Endothelial cell of hepatic sinusoid (primary cell): ENCODE results near the gene SLC4A9.
"Not testable (repeated sequence)": the region's sequence is repeated elsewhere in the genome, so short reads cannot be mapped to it uniquely, and the experiment has no call there.

Experiments
- in situ Hi-C: cut with HindIII; loops from 2 replicates; pipeline ENCODE4 v1.10.0; 2017; ENCODE audit warnings: low sequenced_read_pairs

Gene SLC4A9

GRCh38 chr5:140337880-140338279, 22.1 kb upstream of the SLC4A9 start:
- in situ Hi-C loops, result no loop called here

- in situ Hi-C loops, result no loop called here
These were observed 21.7 kb upstream of the SLC4A9 start for GRCh38 chr5:140338336-140338735.

- in situ Hi-C loops, result no loop called here
These were observed 21.1 kb upstream of the SLC4A9 start for GRCh38 chr5:140338908-140339307.

GRCh38 chr5:140339636-140340035, 20.4 kb upstream of the SLC4A9 start:
- in situ Hi-C loops, result no loop called here

- in situ Hi-C loops, result no loop called here
These were observed 19.3 kb upstream of the SLC4A9 start for GRCh38 chr5:140340605-140341121.

- in situ Hi-C loops, result no loop called here
These were observed 18.4 kb upstream of the SLC4A9 start for GRCh38 chr5:140341591-140341990.

GRCh38 chr5:140342287-140342686, 17.7 kb upstream of the SLC4A9 start:
- in situ Hi-C loops, result no loop called here

GRCh38 chr5:140342896-140343295, 17.1 kb upstream of the SLC4A9 start:
- in situ Hi-C loops, result no loop called here

- in situ Hi-C loops, result not testable (repeated sequence)
These were observed 16.1 kb upstream of the SLC4A9 start for GRCh38 chr5:140343849-140344248.

GRCh38 chr5:140344683-140345423, 15.1 kb upstream of the SLC4A9 start:
- in situ Hi-C loops, result loop anchor here (5.0 kb wide), 2 partner anchors 33 to 108 kb away; no protein-coding TSS in a partner anchor

GRCh38 chr5:140345919-140346347, 14.1 kb upstream of the SLC4A9 start:
- in situ Hi-C loops, result loop anchor here (5.0 kb wide), 2 partner anchors 34 to 109 kb away; no protein-coding TSS in a partner anchor

GRCh38 chr5:140346348-140347221, 13.4 kb upstream of the SLC4A9 start, which contains the start of gene HBEGF:
TSS of gene HBEGF (minus strand) at chr5:140346603. CDS start at chr5:140346328, 275 bp downstream.
- in situ Hi-C loops, result loop anchor here (5.0 kb wide), 2 partner anchors 34 to 109 kb away; no protein-coding TSS in a partner anchor

- in situ Hi-C loops, result loop anchor here (5.0 kb wide), 2 partner anchors 35 to 110 kb away; no protein-coding TSS in a partner anchor
These were observed 12.6 kb upstream of the SLC4A9 start for GRCh38 chr5:140347360-140347759.

GRCh38 chr5:140348104-140348503, 11.9 kb upstream of the SLC4A9 start:
- in situ Hi-C loops, result loop anchor here (5.0 kb wide), 2 partner anchors 36 to 111 kb away; no protein-coding TSS in a partner anchor

- in situ Hi-C loops, result loop anchor here (5.0 kb wide), 2 partner anchors 37 to 112 kb away; no protein-coding TSS in a partner anchor
These were observed 10.8 kb upstream of the SLC4A9 start for GRCh38 chr5:140349244-140349643.

GRCh38 chr5:140351609-140352334, 8.2 kb upstream of the SLC4A9 start:
- in situ Hi-C loops, result no loop called here

GRCh38 chr5:140355546-140355945, 4.4 kb upstream of the SLC4A9 start:
- in situ Hi-C loops, result no loop called here

- in situ Hi-C loops, result no loop called here
These were observed 2.9 kb upstream of the SLC4A9 start for GRCh38 chr5:140356853-140357725.

GRCh38 chr5:140357726-140358093, 2.3 kb upstream of the SLC4A9 start:
- in situ Hi-C loops, result no loop called here
